ENCODE measurements around the gene MNT.

MNT gene

GRCh38 chr17:2361010-2361760 lies 39.7 kb downstream of the MNT start:
- DNase-seq: no peak

DNA sequence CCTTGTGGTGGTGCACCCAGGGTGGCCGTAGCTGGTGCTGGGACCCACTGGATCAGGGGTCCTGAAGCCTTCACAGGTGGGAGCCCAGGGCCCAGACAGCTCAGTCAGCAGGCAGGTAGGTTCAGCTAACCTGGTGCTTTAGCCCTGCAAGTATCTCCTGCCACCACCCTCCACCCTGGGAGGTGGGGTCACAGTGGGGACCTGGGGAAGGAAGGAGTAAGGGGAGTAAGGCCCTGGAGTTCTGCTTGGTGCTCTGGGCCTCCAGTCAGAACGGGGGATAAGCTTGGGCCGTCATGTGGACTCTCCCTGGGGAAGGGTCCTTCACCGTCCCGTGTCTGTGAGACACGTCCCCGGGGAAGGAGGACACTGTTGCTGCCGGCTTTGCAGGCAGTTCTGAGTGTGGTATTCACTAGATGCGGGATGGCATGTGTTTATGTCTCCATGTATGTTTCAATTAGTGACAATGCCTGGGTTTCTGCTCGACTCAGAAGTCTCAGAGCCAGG lies 42.9 kb downstream of the MNT start:
- DNase-seq: no peak

DNA sequence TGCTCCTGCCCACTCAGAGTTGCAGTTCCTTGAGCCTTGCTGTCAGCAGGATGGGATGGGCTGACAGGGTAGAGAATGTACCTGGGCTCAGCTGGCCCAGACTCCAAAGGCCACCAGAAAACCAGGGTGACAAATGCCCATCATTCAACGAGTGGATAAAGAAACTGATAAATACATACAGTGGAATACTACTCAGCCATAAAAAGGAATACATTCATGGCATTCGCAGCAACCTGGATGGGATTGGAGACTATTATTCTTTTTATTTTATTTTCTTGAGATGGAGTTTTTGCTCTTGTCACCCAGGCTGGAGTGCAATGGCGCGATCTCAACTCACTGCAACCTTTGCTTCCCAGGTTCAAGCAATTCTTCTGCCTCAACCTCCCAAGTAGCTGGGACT lies 43.6 kb downstream of the MNT start:
- DNase-seq: no peak

GRCh38 chr17:2354311-2354710 lies 46.5 kb downstream of the MNT start:
- DNase-seq: no peak

DNA sequence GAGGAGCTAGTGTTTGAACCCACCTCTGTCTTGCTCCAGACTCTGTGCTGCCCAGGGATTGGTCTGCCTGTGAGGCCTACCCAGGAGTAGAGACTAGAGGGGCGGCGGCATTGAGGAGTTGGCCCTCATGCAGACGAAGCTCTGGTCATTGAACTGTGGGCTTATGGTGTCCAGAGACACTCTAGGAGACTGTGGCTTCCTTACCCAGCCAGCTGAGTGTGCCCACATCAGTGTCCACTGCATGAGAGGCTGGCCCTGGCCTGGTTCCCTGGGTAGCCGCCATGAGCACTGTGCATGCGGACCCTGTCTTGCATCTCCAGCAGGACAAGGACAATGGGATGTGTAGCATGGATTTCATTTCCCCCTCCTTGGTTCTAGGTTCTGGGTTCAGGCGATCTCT lies 49.6 kb downstream of the MNT start:
- no peak for DNase-seq

DNA sequence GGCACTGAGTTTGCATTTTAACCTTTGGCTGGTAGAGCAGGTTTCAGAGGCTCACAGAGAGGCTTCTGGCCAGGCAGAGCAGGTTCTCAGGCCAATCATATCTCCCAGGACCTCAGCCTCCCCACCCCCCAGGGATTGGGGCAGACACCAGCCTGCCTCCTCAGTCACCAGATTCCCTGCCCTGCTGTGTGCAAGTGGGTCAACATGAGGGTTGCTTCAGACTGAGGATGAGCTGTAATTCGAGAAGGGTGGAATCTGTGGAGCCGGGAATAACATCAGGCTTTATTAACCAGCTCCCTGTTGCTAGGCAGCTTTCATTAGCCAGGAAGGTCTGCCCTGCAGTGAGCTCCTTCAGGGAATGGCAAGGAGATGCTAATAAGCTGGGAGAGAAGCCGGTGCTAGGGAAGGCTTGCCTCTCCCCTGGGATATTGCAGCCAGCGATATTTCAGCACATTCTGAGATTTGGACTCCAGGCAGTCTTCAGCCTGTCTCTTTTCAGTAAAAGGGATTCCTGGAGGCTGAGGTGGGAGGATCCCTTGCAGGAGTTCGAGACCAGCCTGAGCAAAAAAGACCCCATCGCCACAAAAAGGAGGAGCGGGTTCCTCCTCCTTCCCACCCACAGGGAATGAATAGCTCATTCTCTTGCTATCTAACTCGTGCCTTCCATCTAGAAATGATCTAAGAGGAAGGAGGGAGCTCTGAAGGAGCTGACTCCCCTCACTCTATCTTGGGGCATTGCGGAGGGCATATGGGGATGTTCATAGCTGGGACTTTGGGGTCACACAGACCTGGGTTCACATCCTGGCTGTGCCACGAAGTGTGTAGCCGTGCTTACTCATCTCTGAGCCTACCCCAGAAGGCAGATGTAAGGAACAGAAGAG lies 52.8 kb downstream of the MNT start:
- DNase-seq: no peak

DNA sequence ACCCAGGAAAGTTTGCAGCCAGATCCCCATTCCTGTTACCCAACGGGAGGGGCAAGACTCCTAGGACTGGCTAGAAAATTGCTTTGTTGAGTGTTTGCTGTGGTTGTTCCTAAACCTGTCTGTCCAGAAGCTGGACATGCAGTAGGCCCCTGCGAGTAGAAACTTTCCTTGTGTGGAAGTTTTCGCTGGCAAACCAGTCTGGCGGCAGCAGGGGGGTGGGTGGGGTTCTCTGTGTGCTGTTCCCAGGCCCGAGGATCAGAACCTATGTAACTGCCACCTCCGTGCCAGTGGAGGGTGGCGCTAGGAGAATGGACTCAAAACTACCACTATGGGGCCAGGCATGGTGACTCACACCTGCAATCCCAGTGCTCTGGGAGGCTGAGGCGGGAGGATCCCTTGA lies 54.4 kb downstream of the MNT start:
- DNase-seq: no peak

DNA sequence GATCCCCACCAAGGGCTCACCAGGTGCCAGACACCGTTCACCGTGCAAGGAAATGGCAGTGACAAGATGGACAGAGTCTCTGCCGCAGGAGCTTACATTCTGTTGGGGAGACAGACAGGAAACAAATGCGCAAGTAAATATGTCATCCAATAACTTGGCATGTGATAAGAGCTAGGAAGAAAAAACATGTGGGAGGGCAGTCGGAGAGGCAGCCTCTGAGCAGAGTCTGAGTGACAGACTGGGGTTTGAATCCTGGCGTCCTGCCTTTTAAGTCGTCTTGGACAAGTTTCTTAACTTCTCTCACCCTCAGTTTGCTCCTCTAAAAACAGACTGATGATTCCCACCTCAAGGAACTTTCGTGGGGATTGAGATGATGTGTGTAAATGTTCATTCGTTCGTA lies 56.3 kb downstream of the MNT start:
- DNase-seq: no peak

DNA sequence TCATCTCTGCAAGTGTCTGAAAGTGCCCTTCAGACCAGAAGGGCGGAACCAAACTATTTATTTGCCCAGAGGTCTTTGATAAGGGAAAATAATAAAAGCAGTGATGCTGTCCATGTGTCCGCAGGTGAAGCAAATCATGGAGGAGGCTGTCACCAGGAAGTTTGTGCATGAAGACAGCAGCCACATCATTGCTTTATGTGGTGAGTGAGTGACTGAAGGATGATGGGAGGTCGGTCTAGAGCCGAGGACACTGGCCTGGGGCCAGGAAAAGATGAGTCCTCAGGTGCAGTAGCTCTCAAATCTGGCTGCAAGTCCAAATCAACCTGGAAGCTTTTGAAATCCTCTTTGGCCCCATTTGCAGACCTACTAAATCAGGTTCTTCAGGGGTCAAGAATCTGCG lies 57.4 kb downstream of the MNT start:
- DNase-seq: no peak

- DNase-seq: no peak
These were observed 62.6 kb downstream of the MNT start for GRCh38 chr17:2338315-2338657.

- DNase-seq: peak; percentile 54
These were observed 63.1 kb downstream of the MNT start for GRCh38 chr17:2337544-2338314.

DNA sequence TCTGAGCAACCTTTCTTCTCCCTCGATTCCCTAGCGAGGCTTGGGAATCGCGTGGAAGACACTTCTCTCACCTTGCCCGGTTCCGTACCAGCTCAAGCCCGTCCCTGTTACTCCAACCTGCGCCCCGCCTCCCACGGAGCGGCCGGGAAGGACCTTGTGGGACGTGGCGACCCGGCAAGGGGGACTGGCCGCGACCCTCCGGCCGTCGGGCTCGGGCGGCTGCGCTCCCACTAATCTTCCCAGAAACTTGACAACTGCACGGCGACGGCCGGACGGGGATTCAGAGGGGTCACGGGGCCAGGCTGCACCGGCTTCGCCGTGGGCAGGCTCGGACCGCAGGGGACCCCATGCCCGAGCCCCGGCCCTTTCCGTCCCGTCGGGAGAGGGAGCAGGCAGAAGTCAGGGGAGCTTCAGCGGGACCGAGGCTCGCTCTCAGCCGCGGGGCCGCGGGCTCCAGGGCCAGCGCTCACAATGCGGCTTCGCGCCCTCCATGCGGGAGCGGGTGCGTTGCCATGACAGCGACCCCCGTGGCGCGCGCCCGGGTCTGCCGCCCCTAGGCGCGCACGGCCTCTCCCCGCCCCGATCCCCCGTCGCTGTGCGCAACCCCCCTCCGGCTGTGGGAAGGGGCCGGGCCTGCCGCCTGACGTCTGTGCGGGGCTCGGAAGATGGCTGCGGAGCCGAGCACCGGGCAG lies 63.9 kb downstream of the MNT start, which contains the start of gene SGSM2:
Gene SGSM2, plus strand, starts transcription at position 650 of the 692 bp plus-strand sequence. CDS start 188 bp downstream, outside the sequence.
- DNase-seq: peak; percentile 76

DNA sequence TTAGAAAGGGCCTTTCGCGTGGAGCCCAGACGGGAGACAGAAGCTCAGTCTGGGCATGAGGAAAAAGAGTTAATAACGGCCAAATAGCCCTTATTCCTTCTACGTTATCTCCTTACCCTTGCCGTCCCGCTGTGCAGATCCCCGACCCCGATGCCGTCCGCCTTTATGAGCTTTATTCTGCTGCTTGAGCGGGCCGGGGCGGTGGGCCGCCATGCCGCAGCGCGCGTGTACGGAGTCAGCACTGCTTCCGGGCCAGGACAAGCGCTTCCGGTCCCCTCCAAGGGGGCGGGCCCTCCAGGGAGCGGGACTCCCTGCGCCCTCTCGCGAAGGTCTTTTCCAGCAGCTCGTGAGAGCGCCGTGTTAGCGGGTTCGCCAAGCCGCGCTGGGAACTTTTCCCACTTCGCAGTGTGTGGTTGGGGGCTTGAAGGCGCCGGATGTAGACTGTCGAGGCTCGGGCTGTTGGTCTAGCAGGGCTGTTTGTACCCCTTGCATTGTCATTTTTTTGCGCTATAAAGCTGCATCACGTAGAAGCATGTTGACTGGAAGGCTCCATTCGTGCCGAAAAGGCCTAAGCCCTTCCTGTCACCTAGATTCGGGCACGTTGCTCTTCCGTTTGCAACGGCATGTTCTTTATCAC lies 64.5 kb downstream of the MNT start, which contains the start of gene TSR1:
Gene TSR1, minus strand, starts transcription at position 243 of the 637 bp plus-strand sequence. Its CDS starts 30 bp downstream, at position 213.
- peak; percentile 91 for DNase-seq

- no peak for DNase-seq
These were observed 65.1 kb downstream of the MNT start for GRCh38 chr17:2335726-2336214.
